Esophagus (tissue), 2 donors: ENCODE data around the gene TH. TPM values are rescaled to one million over a fixed set of nuclear protein-coding genes. Genes with fewer than 3 reads are reported as not detected.
"Not testable (repeated sequence)": the region's sequence is repeated elsewhere in the genome, so short reads cannot be mapped to it uniquely, and the experiment has no call there.

Experiments used
- H3K27ac ChIP-seq, 2 donors: one replicate each; pipeline ENCODE4 v1.5.1; 2013; ENCODE audit warnings: low read depth in 2 of 2, mild to moderate bottlenecking in 2 of 2, inconsistent platforms in 1 of 2, low read length in 1 of 2, moderate library complexity in 1 of 2
- H3K27me3 ChIP-seq, 2 donors: one replicate each; pipeline ENCODE4 v1.6.1; 2013; ENCODE audit warnings: low read length in 2 of 2, control low read depth in 1 of 2, mild to moderate bottlenecking in 1 of 2; ENCODE audit not compliant: insufficient read depth in 2 of 2, control insufficient read depth in 1 of 2
- H3K36me3 ChIP-seq, 2 donors: one replicate each; pipeline ENCODE4 v1.6.1; 2013; ENCODE audit warnings: low read length in 1 of 2; ENCODE audit not compliant: control insufficient read depth in 2 of 2, insufficient read depth in 2 of 2
- H3K4me1 ChIP-seq, 2 donors: one replicate each; pipeline ENCODE4 v1.6.1; 2013; ENCODE audit warnings: low read length in 1 of 2; ENCODE audit not compliant: control insufficient read depth in 2 of 2, insufficient read depth in 2 of 2
- H3K4me3 ChIP-seq, 2 donors: one replicate each; pipeline ENCODE4 v1.5.1; 2013; ENCODE audit warnings: low read length in 2 of 2, mild to moderate bottlenecking in 2 of 2, low read depth in 1 of 2, moderate library complexity in 1 of 2
- H3K9me3 ChIP-seq, 2 donors: one replicate each; pipeline ENCODE4 v1.6.1; 2013; ENCODE audit warnings: mild to moderate bottlenecking in 2 of 2, low read depth in 1 of 2, low read length in 1 of 2, moderate library complexity in 1 of 2; ENCODE audit not compliant: control insufficient read depth in 2 of 2, insufficient read depth in 1 of 2
- WGBS, 2 donors: extraction: QIAGEN DNeasy Blood & Tissue Kit; methylation state at CpG; one replicate each; pipeline ENCODE4 v1.1.7; 2013; 5-methylcytosine and 5-hydroxymethylcytosine counted together
- polyA plus RNA-seq, 2 donors: library from polyadenylated mRNA; stranded (reverse); fragments of 200-250 nt; gene quantifications; one replicate each; pipeline ENCODE4 v1.2.3, GENCODE V29; 2013
- donor health status: healthy with polysubstance abuse.
- donor health status: Bipolar disorder and iron deficiency.

TH gene
- polyA plus RNA-seq, 2 donors: 0.24 to 1.7 TPM

DNA sequence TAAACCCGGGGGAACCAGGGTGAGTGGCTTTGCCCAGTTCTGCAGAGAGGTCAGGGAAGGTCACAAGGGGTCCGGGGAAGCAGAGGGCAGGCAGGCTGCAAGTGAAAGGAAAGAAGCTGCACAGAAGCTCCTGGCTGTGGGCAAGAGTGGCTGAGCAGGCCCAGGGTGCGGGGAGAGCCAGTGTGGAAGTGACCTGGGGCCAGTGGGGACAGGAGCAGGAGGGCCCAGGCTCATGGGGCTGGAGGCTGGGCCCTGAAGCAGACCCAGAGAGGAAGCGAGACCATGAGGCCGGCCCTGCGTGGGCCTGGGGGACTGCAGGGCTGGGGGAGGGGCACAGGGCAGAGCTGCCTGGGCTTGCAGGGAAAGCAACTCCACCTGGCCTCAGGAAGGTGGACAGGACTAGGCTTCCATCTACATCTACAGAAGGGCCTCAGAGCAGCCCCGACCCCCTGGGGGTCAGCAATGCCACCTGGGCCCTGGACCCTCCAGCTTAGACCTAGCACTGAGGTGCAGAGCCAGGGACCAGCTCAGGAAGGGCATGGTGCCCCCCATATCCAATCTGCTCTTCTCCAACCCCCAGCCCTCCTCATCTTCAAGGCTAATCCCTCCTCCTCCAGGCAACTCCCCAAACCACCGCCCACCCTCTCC is 44.0 kb downstream of the TH start:
- H3K27ac ChIP-seq: no peak overlapping the region
- 58 to 73% methylated on average over 7 to 8 of the region's 8 CpGs for WGBS, 2 donors
- H3K4me3 ChIP-seq: no peak overlapping the region
- H3K27me3 ChIP-seq: no peaks in the 10 kb centered on the region
- H3K9me3 ChIP-seq: peaks cover 0 to 7% of the 10 kb centered on the region in 2 donors
- no peaks in the 10 kb centered on the region for H3K4me1 ChIP-seq
- H3K36me3 ChIP-seq: no peaks in the 10 kb centered on the region

DNA sequence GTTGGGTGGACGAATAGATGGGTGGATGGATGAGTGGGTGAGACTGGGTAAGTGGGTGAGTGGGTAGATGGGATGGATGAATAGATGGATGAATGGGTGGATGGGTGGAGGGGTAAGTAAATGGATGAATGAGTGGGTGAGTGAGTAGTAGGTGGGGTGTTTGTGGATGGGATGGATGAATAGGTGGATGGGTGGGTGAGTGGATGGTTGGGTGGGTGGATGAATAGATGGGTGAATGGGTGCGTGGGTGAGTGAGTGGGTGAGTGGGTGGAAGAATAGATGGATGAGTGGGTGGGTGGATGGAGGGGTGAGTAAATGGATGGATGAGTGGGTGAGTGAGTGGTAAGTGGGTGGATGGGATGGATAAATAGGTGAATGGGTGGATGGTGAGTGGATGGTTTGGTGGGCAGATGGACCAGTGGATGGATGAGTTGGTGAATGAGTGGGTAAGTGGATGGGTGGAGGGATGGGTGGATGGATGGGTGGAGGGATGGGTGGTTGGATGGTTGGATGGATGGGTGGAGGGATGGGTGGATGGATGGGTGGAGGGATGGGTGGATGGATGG is 45.0 kb downstream of the TH start:
- Histone ChIP-seq H3K36me3 (no peaks in the 10 kb centered on the region), H3K9me3 (peaks cover 0 to 4% of the 10 kb centered on the region in 2 donors), H3K4me1 (no peaks in the 10 kb centered on the region), H3K4me3 (no peak overlapping the region), H3K27me3 (no peaks in the 10 kb centered on the region), H3K27ac (no peak overlapping the region)
- WGBS, 2 donors: 90 to 91% methylated on average over 2 of the region's 2 CpGs

DNA sequence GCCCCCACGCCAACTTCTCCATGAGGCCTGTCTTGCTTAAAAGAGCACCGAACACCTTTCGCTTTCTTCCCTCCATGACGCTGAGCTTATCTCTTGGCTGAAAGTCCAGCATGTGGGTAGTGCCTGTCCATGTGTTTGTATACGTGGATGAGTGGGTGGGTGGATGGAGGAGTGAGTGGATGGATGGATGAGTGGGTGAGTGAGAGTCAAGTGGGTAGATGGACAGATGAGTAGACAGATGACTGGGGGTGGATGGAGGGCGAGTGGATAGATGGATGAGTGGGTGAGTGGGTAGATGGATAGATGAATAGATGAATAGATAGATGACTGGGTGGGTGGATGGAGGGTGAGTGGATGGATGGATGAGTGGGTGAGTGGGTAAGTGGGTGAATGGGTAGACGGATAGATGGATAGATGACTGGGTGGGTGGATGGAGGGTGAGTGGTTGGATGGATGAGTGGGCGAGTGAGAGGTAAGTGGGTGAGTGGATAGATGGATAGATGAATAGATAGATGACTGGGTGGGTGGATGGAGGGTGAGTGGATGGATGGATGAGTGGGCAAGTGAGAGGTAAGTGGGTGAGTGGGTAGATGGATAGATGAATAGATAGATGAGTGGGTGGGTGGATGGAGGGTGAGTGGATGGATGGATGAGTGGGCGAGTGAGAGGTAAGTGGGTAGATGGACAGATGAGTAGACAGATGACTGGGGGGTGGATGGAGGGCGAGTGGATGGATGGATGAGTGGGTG is 46.7 kb downstream of the TH start:
- not testable (repeated sequence) for H3K27me3 ChIP-seq, H3K9me3 ChIP-seq, H3K36me3 ChIP-seq, H3K27ac ChIP-seq, H3K4me1 ChIP-seq, H3K4me3 ChIP-seq
- 86 to 87% methylated on average over 8 of the region's 10 CpGs for WGBS, 2 donors

DNA sequence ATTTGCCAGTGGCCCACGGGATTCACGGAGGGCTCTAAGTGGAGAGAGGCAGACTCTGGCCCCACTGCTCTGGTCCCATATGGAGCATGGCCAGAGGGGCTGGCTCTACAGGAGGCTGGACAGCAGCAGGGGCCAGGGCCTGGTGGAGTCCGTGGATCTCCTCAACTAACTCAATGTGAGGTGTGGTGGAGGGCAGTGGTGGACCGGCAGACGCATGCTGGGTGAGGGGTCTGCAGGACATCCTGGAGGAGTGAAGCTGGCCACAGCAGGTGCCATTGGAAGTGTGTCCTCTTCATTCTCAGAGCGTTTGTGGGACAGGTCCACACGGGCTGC is 48.0 kb downstream of the TH start:
- no peaks in the 10 kb centered on the region for H3K36me3 ChIP-seq
- 85 to 88% methylated on average over 7 of the region's 7 CpGs for WGBS, 2 donors
- no peaks in the 10 kb centered on the region for H3K27me3 ChIP-seq
- H3K4me3 ChIP-seq: no peak overlapping the region
- no peaks in the 10 kb centered on the region for H3K9me3 ChIP-seq
- no peaks in the 10 kb centered on the region for H3K4me1 ChIP-seq
- no peak overlapping the region for H3K27ac ChIP-seq

DNA sequence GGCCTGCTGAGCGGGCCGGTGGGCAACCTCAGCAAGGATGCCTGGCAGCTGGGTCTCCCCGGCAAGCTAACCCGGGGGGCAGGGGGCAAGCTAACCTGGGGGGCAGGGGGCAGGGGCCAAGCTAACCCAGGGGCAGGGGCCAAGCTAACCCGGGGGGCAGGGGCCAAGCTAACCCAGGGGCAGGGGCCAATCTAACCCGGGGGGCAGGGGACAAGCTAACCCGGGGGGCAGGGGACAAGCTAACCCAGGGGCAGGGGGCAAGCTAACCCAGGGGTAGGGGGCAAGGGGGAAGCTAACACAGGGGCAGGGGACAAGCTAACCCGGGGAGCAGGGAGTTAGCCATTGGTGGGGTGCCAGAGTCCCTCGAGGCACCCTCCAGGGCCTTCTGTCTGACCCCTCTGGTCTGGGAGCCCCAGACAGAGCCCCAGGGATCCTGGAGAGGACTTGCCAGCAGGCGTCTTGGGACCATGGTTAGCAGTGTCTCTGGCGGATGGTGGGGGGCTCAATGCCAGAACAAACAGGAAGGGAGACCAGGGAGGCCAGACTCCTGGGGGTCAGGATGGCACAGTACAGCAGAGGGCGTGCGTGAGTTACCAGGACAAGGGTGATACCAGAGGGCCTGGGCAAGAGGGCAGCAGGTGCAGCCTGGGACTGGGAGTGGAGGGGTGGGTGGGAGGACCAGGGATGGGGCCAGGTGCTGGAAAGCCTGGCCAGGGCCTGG is 48.5 kb downstream of the TH start:
- Histone ChIP-seq H3K4me3 (no peak overlapping the region), H3K9me3 (no peaks in the 10 kb centered on the region), H3K27ac (no peak overlapping the region), H3K27me3 (no peaks in the 10 kb centered on the region), H3K4me1 (no peaks in the 10 kb centered on the region), H3K36me3 (no peaks in the 10 kb centered on the region)
- WGBS, 2 donors: 71 to 72% methylated on average over 13 of the region's 13 CpGs

DNA sequence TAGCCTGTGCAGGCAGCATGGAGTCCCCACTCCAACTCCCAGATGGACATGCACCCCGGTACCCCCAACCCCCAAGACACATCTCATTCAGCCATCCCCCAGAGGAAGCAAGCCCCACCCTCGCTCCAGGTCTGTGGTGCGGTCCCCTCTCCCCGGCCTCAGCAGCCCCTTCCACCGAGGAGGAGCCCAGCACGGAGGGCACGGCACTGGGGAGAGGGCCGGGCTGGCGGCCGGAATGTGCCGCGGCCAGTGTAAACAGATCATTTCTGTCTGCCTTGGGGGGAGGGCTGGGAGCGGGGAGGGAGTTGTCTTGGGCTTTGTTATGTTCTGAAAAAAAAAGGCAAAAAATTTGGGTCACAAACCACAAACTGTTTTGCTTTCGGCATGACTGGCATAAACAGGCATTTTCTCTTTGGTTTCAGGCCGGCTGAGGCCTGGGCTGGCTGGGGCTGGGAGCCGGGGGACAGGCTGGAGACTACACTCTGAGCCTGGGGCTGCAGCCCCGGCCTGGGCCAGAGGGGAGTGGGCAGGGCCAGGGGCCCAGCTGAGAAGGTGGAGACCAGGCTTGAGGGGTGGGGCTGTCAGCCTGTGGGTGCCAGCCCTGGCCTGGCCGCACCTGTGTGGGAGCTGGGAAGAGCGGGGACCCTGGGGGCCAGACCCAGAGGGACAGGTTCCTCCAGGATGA is 49.3 kb downstream of the TH start:
- 33 to 44% methylated on average over 19 of the region's 19 CpGs for WGBS, 2 donors
- Histone ChIP-seq H3K4me1 (no peaks in the 10 kb centered on the region), H3K36me3 (no peaks in the 10 kb centered on the region), H3K27me3 (no peaks in the 10 kb centered on the region), H3K27ac (no peak overlapping the region), H3K9me3 (no peaks in the 10 kb centered on the region), H3K4me3 (no peak overlapping the region)

DNA sequence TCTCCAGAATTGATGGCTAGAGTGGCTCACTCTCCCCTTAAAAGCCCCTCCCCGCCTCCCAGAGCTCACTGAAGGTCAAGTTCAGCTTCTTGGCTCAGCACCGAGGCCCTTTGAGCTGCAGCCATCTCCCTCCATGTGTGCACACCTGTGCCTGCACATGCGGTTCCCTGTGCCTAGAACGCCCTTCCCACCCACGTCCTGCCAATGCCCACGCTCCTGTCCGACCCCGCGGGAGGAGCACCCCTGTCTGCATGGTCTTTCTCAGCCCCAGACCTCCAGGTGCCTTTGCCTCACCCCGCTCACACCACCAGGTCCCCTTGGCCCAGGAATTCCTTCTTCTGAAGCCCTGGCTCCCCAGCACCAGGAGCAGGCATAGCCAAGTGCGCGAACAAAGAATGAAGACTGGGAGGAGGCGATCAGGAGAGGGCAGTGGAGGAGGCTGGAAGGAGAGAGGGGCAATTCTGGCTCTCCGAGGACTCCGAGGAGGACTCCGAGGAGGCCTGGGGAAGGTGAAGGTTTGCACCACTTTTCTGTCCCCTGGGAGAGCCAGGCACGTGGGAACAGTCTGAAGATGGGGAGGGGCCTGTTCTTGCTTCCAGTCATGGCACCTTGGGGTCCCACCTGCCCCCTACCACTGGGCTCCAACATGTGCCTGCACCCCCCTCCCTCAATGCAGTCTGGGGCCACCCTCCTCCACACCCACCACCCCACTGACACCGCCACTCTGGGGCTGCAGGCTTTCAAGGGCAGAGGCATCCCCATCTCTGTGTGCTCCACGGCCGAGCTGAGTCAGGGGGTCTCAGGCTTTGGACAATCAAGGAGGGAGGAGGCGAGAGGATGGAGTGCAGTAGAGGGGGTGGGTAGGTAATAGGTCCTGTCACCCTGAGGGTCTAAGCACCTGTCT is 50.1 kb downstream of the TH start:
- no peaks in the 10 kb centered on the region for H3K27me3 ChIP-seq
- H3K9me3 ChIP-seq: peaks cover 0 to 2% of the 10 kb centered on the region in 2 donors
- WGBS, 2 donors: 74 to 75% methylated on average over 21 of the region's 21 CpGs

DNA sequence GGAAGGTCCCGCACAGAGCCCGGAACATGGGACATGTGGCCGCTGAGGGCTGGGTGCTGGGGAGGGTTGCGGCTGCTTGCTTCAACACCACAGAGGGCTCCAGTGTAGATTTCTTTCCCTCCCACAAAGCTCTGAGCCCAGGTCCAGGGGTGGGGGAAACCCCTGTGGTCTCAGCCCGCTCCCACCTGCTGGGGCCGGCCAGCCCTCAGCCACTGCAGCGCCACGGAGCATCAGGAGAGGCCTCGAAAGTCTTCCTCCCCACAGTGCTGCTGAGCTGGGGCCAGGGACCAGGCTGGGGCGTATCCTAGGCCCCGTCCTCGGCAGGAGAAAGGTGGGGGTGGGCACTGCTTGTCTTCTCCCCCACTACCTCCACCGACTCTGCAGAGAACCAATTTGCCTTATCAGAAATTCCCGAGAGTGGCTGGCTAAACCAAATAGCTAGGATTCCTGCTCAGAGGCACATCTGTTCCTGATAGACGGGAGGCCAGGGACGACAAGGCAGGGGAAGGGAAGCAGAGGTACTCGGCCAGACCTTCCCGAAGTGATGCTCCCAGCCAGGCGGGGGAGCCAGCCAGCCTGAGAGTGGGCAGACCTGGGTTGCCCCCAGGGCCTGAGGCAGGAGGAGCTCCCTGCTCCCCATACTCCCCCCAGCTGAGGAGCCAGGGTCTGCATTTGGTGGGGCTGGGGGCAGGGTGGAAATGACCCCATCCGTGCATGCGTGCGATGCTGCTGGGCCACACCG is 51.1 kb downstream of the TH start:
- WGBS, 2 donors: 62 to 67% methylated on average over 19 to 23 of the region's 23 CpGs
- H3K27me3 ChIP-seq: no peaks in the 10 kb centered on the region
- no peak overlapping the region for H3K27ac ChIP-seq
- no peak overlapping the region for H3K4me3 ChIP-seq
- H3K36me3 ChIP-seq: no peaks in the 10 kb centered on the region
- H3K4me1 ChIP-seq: no peaks in the 10 kb centered on the region
- H3K9me3 ChIP-seq: peaks cover 6 to 9% of the 10 kb centered on the region in 2 donors

More for the DNA sequence above, 50.1 kb downstream of the TH start:
- Histone ChIP-seq H3K4me1 (no peaks in the 10 kb centered on the region), H3K27ac (no peak overlapping the region), H3K36me3 (no peaks in the 10 kb centered on the region), H3K4me3 (no peak overlapping the region)
